ENCODE measurements around the gene COL2A1.
A peak's percentile ranks its signal among the peaks of the same experiment; 100 is the strongest.

COL2A1 gene

DNA sequence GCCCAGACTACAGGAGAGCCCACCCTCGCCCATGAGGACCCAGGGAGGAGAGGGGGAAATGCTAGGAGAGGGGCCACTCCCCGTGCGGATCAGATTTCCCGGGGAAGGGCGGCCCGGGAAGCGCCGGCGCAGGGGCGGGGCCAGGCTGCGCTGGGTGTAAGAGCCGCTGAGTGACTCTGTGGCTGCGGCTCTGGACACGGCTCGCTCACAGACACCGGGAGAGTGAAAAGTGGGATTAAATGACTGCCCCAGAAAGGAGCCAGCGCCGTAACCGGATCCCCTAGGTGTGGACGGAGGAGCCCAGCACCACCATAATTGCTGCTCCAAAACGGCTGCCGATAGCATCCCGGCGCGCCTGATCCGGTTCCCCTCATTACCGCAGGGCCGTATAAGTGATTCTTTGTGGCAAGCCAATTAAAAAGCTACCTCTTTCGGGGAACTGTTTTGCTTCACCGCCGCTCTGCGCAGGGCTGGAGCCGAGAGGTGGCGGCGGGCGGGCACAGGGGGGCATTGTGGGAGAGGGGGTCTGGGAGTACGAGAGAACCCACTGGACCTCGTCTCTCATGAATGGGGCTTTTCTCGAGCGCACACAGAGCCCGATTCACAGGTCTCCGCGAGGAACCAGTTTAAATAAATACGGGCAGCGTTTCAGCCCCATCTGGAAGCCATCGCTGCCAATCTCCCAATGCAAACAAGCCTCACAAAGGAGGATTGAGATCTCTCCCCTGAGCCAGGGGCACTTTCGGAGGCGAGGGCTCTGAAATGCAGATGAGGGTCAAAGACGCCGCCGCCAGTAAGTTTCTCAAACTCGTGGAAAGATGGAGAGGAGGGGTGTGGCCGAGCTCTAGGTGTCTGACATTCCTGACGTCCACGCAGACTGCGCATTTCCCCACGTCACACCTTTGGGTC, 2.5 kb downstream of the COL2A1 start:
- peak overlapping the region; percentile 39 for H3K4me3 ChIP-seq (ENCODE audit: low read depth, low read length)

DNA sequence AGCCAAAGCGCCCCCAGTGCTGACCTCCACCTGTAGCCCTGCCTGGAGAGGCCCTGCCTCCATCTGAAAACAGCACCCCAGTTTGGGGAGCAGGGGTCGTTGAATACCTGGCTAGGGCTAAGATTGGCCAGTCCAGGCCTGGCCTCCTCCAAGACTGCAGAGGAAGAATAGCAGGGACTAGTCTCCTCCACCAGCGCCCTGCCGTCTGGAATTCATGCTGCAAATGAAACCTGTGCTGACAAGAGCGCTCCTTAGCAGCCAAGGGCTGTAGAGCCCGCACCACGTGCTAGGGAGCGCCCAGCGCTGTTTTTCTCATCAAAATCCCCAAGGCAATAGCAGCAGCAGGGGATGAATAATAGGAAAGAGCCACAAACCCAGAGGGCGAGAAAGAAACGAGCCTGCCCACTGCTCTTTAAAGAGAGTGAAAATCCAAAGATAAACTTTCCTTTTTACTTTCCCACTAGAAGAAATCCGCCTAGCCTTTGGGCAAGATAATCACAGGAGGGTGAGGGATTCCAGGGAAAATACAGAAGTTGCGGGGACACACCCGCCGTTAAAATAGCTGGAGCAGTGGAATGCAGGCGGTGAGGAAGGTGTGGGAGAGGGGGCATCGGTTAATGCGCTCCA, 3.3 kb downstream of the COL2A1 start:
- no peaks in the 10 kb centered on the region for H3K36me3 ChIP-seq
- no peaks in the 10 kb centered on the region for H3K4me1 ChIP-seq
- TF ChIP-seq, protein P1, sequence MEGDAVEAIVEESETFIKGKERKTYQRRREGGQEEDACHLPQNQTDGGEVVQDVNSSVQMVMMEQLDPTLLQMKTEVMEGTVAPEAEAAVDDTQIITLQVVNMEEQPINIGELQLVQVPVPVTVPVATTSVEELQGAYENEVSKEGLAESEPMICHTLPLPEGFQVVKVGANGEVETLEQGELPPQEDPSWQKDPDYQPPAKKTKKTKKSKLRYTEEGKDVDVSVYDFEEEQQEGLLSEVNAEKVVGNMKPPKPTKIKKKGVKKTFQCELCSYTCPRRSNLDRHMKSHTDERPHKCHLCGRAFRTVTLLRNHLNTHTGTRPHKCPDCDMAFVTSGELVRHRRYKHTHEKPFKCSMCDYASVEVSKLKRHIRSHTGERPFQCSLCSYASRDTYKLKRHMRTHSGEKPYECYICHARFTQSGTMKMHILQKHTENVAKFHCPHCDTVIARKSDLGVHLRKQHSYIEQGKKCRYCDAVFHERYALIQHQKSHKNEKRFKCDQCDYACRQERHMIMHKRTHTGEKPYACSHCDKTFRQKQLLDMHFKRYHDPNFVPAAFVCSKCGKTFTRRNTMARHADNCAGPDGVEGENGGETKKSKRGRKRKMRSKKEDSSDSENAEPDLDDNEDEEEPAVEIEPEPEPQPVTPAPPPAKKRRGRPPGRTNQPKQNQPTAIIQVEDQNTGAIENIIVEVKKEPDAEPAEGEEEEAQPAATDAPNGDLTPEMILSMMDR (IDR thresholded peaks at IDR 0.05; ENCODE audit: low read depth, low read length), result no peak
- peak; percentile 52 for DNase-seq
- no peaks in the 10 kb centered on the region for H3K9me3 ChIP-seq
- peak overlapping the region; percentile 39 for H3K4me3 ChIP-seq (ENCODE audit: low read depth, low read length)
- peaks cover 98% of the 10 kb centered on the region for H3K27me3 ChIP-seq

More for the DNA sequence above, 2.5 kb downstream of the COL2A1 start:
- TF ChIP-seq, protein P1 (IDR thresholded peaks at IDR 0.05; ENCODE audit: low read depth, low read length), result no peak
- DNase-seq, result peak; percentile 58
- H3K36me3 ChIP-seq, result no peaks in the 10 kb centered on the region
- peaks cover 97% of the 10 kb centered on the region for H3K27me3 ChIP-seq
- no peaks in the 10 kb centered on the region for H3K4me1 ChIP-seq
- no peaks in the 10 kb centered on the region for H3K9me3 ChIP-seq

DNA sequence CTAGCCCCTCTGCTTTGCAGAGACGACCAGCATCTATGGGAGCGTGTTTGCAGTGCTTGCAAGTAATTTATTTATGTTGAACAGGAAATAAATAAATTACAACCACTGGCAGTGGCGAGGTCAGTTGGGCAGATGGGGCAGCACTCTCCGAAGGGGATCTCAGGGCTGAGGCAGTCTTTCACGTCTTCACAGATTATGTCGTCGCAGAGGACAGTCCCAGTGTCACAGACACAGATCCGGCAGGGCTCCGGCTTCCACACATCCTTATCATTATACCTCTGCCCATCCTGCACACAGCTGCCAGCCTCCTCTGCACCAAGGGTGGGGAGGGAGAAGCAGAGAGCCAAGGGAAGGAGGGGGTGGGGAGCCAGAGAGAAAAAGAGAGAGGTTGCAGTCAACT, 4.5 kb downstream of the COL2A1 start:
- Histone ChIP-seq H3K9me3 (no peaks in the 10 kb centered on the region), H3K36me3 (no peaks in the 10 kb centered on the region), H3K27me3 (peaks cover 86% of the 10 kb centered on the region), H3K4me1 (no peaks in the 10 kb centered on the region), H3K4me3 (ENCODE audit: low read depth, low read length) (no peak overlapping the region)
- TF ChIP-seq, protein P1 (IDR thresholded peaks at IDR 0.05; ENCODE audit: low read depth, low read length), result no peak
- DNase-seq, result no peak

DNA sequence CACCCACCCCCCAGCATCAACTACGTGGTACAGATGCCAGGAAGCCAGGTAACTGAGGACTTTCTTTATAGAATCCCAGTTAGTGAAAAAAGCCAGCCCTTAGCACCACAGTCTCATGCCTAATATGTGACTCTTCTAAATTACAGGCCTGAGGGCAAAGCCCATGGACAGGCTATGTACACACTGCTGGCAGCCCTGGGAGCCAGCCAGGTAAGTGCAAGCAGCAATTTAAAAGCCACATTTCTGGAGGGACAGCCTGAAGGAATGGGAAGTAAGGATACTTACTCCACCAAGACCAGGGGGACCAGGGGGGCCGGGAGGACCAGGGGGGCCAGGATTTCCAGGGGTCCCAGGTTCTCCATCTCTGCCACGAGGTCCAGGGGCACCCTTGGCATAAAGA, 7.0 kb downstream of the COL2A1 start:
- no peaks in the 10 kb centered on the region for H3K4me1 ChIP-seq
- peaks cover 61% of the 10 kb centered on the region for H3K27me3 ChIP-seq
- no peak overlapping the region for H3K4me3 ChIP-seq (ENCODE audit: low read depth, low read length)
- no peak for DNase-seq
- H3K36me3 ChIP-seq, result no peaks in the 10 kb centered on the region
- TF ChIP-seq, protein P1 (IDR thresholded peaks at IDR 0.05; ENCODE audit: low read depth, low read length), result no peak
- no peaks in the 10 kb centered on the region for H3K9me3 ChIP-seq

DNA sequence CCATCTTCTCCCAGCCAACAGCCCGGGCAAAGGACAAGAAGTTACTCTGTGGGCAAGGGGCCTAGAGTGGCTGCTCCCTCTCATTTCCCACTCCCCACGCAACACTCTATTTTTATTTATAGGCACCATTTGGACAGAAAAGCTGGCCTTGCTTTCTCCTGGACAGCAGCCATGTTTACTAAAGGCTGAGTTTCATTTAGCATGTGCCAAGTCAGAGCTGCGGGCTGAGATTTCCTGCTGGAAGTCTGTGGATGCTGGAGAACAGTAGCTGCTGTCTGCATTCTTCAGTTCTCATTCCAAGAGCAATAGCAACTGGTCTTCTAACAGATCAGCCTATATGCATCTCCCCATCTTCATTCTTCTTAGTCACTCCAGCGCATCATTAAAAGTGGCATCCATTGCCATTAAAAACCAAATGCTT, 8.3 kb downstream of the COL2A1 start:
- Histone ChIP-seq H3K9me3 (no peaks in the 10 kb centered on the region), H3K36me3 (no peaks in the 10 kb centered on the region), H3K4me1 (peaks cover 7% of the 10 kb centered on the region; the same call in 1 of the 2 replicates), H3K27me3 (peaks cover 48% of the 10 kb centered on the region), H3K4me3 (ENCODE audit: low read depth, low read length) (no peak overlapping the region)
- no peak for DNase-seq
- TF ChIP-seq, protein P1 (IDR thresholded peaks at IDR 0.05; ENCODE audit: low read depth, low read length), result no peak

DNA sequence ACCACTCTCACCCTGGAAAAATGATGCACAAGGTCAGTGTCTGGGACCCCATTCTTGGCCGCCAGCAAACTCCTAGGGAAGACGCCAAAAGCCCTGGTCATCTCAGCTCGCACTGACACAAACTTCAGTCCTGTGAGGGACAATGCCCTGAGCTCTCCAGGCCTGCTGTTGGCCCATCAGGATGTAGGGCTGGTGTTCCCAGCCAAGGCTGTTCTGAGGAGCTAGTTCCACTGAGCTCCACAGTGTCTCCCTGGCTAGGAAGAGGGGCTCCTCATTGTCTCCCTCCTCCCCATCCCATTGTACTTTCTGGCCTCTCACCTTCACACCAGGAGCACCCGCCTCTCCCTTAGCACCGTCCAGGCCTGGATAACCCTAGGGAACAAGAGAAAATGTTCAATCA, 10.8 kb downstream of the COL2A1 start:
- DNase-seq, result peak; percentile 0
- Histone ChIP-seq H3K36me3 (no peaks in the 10 kb centered on the region), H3K4me1 (peaks cover 8% of the 10 kb centered on the region; the same call in 1 of the 2 replicates), H3K4me3 (ENCODE audit: low read depth, low read length) (no peak overlapping the region), H3K9me3 (no peaks in the 10 kb centered on the region), H3K27me3 (peaks cover 25% of the 10 kb centered on the region)
- TF ChIP-seq, protein P1 (IDR thresholded peaks at IDR 0.05; ENCODE audit: low read depth, low read length), result no peak
